Activated CD8-positive, alpha-beta T cell treated with anti-CD3 and anti-CD28 coated beads, Interleukin-2, amount 10 ng/mL, durations not matched to agents 7 days and 5 days (primary cell): Measurements from ENCODE around the gene GLRA3. TPM values are rescaled to one million over a fixed set of nuclear protein-coding genes. Genes with fewer than 3 reads are reported as not detected.
"Not testable (repeated sequence)": the region's sequence is repeated elsewhere in the genome, so short reads cannot be mapped to it uniquely, and the experiment has no call there.

ENCODE experiments used
- ATAC-seq: fragments of 150-1000 bp; cut with Tn5 transposase; one replicate; pipeline ENCODE4 v1.10.0; 2021; ENCODE audit warnings: moderate library complexity
- CTCF ChIA-PET: fragments of 350-600 bp; sonication (Branson Sonifier 250); formaldehyde crosslinking; loops from one replicate; lab custom pipeline; 2021; ENCODE audit warnings: antibody characterized with exemption; lab: Charles Lee
- POLR2A ChIA-PET: fragments of 350-600 bp; sonication (Branson Sonifier 250); formaldehyde crosslinking; loops from one replicate; lab custom pipeline; 2021; ENCODE audit warnings: antibody characterized with exemption; lab: Charles Lee
- DNase-seq: peaks from one replicate; pipeline ENCODE4 v3.0.0-alpha.2; 2020
- H3K27ac Mint-ChIP-seq: one replicate; pipeline ENCODE4 v1.8.0; 2021; ENCODE audit warnings: mild to moderate bottlenecking, mixed read lengths
- H3K27me3 Mint-ChIP-seq: one replicate; pipeline ENCODE4 v1.8.0; 2021; ENCODE audit warnings: low read depth, mixed read lengths
- H3K36me3 Mint-ChIP-seq: one replicate; pipeline ENCODE4 v1.8.0; 2021; ENCODE audit warnings: low read depth, mixed read lengths
- H3K4me1 Mint-ChIP-seq: one replicate; pipeline ENCODE4 v1.8.0; 2021; ENCODE audit warnings: low read depth, mixed read lengths
- H3K4me3 Mint-ChIP-seq: one replicate; pipeline ENCODE4 v1.8.0; 2021; ENCODE audit warnings: mild to moderate bottlenecking, mixed read lengths
- H3K9me3 Mint-ChIP-seq: one replicate; pipeline ENCODE4 v1.8.0; 2022; ENCODE audit warnings: mixed read lengths; ENCODE audit not compliant: insufficient read depth
- total RNA-seq, 2 experiments: library from RNA; stranded (reverse); gene quantifications; one replicate each; pipeline ENCODE4 v1.2.3, GENCODE V29; 2021

Gene GLRA3
- total RNA-seq, 2 experiments from 2014 or later: not detected

DNA sequence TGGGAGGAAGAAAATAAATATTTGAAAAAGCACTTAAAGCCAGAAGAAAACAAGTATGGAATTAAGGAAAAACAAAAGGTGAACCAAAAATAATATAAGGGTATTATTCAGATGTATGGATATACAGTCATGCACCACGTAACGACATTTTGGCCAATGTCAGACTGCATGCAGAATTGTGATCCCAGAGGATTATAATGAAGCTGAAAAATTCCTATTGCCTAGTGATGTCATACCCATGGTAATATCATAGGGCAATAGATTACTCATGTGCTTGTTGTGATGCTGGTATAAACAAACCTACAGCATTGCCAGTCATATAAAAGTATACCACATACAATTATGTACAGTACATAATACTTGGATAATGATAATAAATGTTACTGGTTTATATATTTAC is 20.9 kb downstream of the GLRA3 start:
- DNase-seq: no peak
- H3K4me3 Mint-ChIP-seq: no peak overlapping the region
- ChIA-PET POLR2A (no interaction called here), CTCF (no interaction called here)
- H3K9me3 Mint-ChIP-seq: no peaks in the 10 kb centered on the region
- ATAC-seq: no peak
- H3K4me1 Mint-ChIP-seq: no peaks in the 10 kb centered on the region
- no peak overlapping the region for H3K27ac Mint-ChIP-seq
- no peaks in the 10 kb centered on the region for H3K27me3 Mint-ChIP-seq
- H3K36me3 Mint-ChIP-seq: no peaks in the 10 kb centered on the region

GRCh38 chr4:174805746-174806145 is 23.3 kb downstream of the GLRA3 start:
- Mint-ChIP-seq H3K9me3 (no peaks in the 10 kb centered on the region), H3K27ac (no peak overlapping the region), H3K36me3 (no peaks in the 10 kb centered on the region), H3K4me1 (no peaks in the 10 kb centered on the region), H3K4me3 (no peak overlapping the region), H3K27me3 (no peaks in the 10 kb centered on the region)
- DNase-seq (no peak), ATAC-seq (no peak)
- ChIA-PET POLR2A (no interaction called here), CTCF (no interaction called here)

- POLR2A ChIA-PET: no interaction called here
- H3K9me3 Mint-ChIP-seq: peaks cover 5% of the 10 kb centered on the region
- no peak for ATAC-seq
Observed at GRCh38 chr4:174794543-174795094, 34.4 kb downstream of the GLRA3 start.

DNA sequence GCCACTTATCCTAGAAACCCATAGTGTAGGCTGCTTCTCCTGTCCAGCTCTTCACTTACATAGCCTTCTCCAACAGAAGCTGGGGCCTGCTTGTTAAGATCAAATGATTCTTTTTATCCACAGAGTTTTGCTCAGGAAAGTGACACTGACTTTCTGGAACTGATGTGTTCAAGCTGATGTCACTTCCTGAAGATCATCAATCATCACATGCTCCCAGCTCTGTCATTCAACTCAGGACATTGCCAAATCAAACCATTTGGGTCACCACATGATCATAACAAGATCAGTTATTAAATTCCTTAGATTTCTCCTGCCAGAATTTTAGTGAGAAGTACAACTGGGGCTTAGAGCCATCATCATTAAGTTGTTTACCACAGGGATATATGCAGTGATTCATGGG is 39.4 kb downstream of the GLRA3 start:
- ATAC-seq (no peak), DNase-seq (no peak)
- POLR2A ChIA-PET: no interaction called here
- no peaks in the 10 kb centered on the region for H3K27me3 Mint-ChIP-seq
- H3K27ac Mint-ChIP-seq: no peak overlapping the region
- CTCF ChIA-PET: no interaction called here
- H3K36me3 Mint-ChIP-seq: no peaks in the 10 kb centered on the region
- H3K4me3 Mint-ChIP-seq: no peak overlapping the region
- no peaks in the 10 kb centered on the region for H3K4me1 Mint-ChIP-seq
- peaks cover 5% of the 10 kb centered on the region for H3K9me3 Mint-ChIP-seq

More at GRCh38 chr4:174794543-174795094, 34.4 kb downstream of the GLRA3 start:
- no peak overlapping the region for H3K4me3 Mint-ChIP-seq
- H3K4me1 Mint-ChIP-seq: no peaks in the 10 kb centered on the region
- no peaks in the 10 kb centered on the region for H3K27me3 Mint-ChIP-seq
- CTCF ChIA-PET: no interaction called here
- H3K36me3 Mint-ChIP-seq: no peaks in the 10 kb centered on the region
- no peak for DNase-seq
- no peak overlapping the region for H3K27ac Mint-ChIP-seq

DNA sequence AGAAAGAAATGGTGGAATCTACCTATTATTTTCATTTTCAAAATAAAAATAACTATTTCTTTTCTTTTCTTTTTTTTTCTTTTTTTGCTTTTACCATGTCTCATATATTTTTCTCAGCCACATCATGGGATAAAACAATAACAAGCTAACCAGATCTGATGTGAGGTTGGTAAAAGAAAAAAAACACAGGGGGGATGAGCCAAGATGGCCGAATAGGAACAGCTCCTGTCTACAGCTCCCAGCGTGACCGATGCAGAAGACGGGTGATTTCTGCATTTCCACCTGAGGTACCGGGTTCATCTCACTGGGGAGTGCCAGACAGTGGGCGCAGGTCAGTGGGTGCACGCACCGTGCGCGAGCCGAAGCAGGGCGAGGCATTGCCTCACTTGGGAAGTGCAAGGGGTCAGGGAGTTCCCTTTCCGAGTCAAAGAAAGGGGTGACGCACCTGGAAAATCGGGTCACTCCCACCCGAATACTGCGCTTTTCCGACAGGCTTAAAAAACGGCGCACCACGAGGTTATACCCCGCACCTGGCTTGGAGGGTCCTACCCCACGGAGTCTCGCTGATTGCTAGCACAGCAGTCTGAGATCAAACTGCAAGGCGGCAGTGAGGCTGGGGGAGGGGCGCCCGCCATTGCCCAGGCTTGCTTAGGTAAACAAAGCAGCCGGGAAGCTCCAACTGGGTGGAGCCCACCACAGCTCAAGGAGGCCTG is 50.6 kb downstream of the GLRA3 start:
- H3K9me3 Mint-ChIP-seq, H3K27me3 Mint-ChIP-seq, H3K4me1 Mint-ChIP-seq, H3K4me3 Mint-ChIP-seq, POLR2A ChIA-PET, DNase-seq, H3K27ac Mint-ChIP-seq, ATAC-seq, CTCF ChIA-PET, H3K36me3 Mint-ChIP-seq: not testable (repeated sequence)

- H3K27ac Mint-ChIP-seq: no peak overlapping the region
- POLR2A ChIA-PET: no interaction called here
- no peaks in the 10 kb centered on the region for H3K9me3 Mint-ChIP-seq
- H3K4me3 Mint-ChIP-seq: no peak overlapping the region
- ATAC-seq: no peak
- CTCF ChIA-PET: interaction anchor here (0.6 kb wide), 1 partner anchor 1040 kb away, joined by 3 read pairs; no protein-coding TSS in a partner anchor
- no peak for DNase-seq
- no peaks in the 10 kb centered on the region for H3K4me1 Mint-ChIP-seq
- H3K36me3 Mint-ChIP-seq: no peaks in the 10 kb centered on the region
- no peaks in the 10 kb centered on the region for H3K27me3 Mint-ChIP-seq
Observed at GRCh38 chr4:174775366-174775765, 53.7 kb downstream of the GLRA3 start.

GRCh38 chr4:174764105-174764729 is 64.8 kb downstream of the GLRA3 start:
- DNase-seq (no peak), ATAC-seq (no peak)
- Mint-ChIP-seq H3K4me3 (no peak overlapping the region), H3K4me1 (no peaks in the 10 kb centered on the region), H3K36me3 (no peaks in the 10 kb centered on the region), H3K27ac (no peak overlapping the region), H3K9me3 (no peaks in the 10 kb centered on the region), H3K27me3 (no peaks in the 10 kb centered on the region)
- POLR2A ChIA-PET: no interaction called here
- CTCF ChIA-PET: interaction anchor here (1.8 kb wide), 1 partner anchor 14 kb away, joined by 5 read pairs; no protein-coding TSS in a partner anchor

- DNase-seq (no peak), ATAC-seq (no peak)
- ChIA-PET POLR2A (no interaction called here), CTCF (interaction anchor here (1.8 kb wide), 1 partner anchor 13 kb away, joined by 5 read pairs; no protein-coding TSS in a partner anchor)
- H3K27ac Mint-ChIP-seq: no peak overlapping the region
- no peaks in the 10 kb centered on the region for H3K36me3 Mint-ChIP-seq
- no peaks in the 10 kb centered on the region for H3K9me3 Mint-ChIP-seq
- H3K4me3 Mint-ChIP-seq: no peak overlapping the region
- no peaks in the 10 kb centered on the region for H3K4me1 Mint-ChIP-seq
- no peaks in the 10 kb centered on the region for H3K27me3 Mint-ChIP-seq
Observed at GRCh38 chr4:174763454-174764104, 65.5 kb downstream of the GLRA3 start.

DNA sequence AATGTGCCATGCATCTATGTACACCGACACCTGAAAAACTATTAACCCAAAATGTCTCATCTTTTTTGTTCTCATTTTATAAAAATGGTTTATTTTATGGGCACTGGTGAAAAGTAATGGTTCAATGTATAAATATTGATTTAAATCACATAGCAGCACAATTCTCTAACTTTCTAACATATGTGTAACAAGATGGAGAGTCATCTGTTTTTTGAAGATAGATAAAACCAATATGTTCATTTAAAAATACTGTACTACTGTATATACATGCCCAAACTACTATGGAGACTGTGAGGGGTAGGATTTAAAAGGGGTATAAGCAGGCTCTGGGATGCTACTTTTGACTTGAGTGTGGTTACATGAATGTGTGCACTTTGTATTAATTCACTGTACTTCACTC is 67.6 kb downstream of the GLRA3 start:
- POLR2A ChIA-PET: no interaction called here
- H3K36me3 Mint-ChIP-seq: no peaks in the 10 kb centered on the region
- no peaks in the 10 kb centered on the region for H3K27me3 Mint-ChIP-seq
- ATAC-seq (no peak), DNase-seq (no peak)
- no peak overlapping the region for H3K27ac Mint-ChIP-seq
- CTCF ChIA-PET: no interaction called here
- H3K9me3 Mint-ChIP-seq: no peaks in the 10 kb centered on the region
- no peak overlapping the region for H3K4me3 Mint-ChIP-seq
- H3K4me1 Mint-ChIP-seq: no peaks in the 10 kb centered on the region

GRCh38 chr4:174757736-174758135 is 71.3 kb downstream of the GLRA3 start:
- Mint-ChIP-seq H3K9me3 (no peaks in the 10 kb centered on the region), H3K27ac (no peak overlapping the region), H3K4me1 (no peaks in the 10 kb centered on the region), H3K36me3 (no peaks in the 10 kb centered on the region), H3K27me3 (no peaks in the 10 kb centered on the region), H3K4me3 (no peak overlapping the region)
- POLR2A ChIA-PET: no interaction called here
- CTCF ChIA-PET: no interaction called here
- ATAC-seq: no peak
- no peak for DNase-seq

DNA sequence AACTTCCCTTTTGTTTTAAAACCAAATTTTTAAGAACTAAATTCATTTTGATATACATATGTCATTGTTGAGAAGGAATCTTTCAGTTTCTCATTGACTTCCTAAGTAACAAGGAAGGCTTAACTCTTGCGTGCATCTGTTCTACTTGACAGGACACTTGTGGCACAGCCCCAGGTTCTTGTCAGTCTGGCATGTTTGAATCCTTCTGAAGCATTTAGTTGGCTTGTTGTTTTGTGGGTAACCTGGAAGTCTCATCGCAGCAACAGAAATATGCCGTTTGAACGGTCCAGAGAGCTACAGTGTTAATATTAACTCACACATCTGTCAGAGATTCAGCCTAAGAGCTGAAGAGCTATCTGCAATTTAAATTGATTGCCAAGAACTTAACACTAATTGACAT is 76.0 kb downstream of the GLRA3 start:
- Mint-ChIP-seq H3K9me3 (no peaks in the 10 kb centered on the region), H3K27me3 (no peaks in the 10 kb centered on the region), H3K27ac (no peak overlapping the region), H3K4me1 (no peaks in the 10 kb centered on the region), H3K4me3 (no peak overlapping the region), H3K36me3 (no peaks in the 10 kb centered on the region)
- DNase-seq (no peak), ATAC-seq (no peak)
- CTCF ChIA-PET: no interaction called here
- POLR2A ChIA-PET: no interaction called here

DNA sequence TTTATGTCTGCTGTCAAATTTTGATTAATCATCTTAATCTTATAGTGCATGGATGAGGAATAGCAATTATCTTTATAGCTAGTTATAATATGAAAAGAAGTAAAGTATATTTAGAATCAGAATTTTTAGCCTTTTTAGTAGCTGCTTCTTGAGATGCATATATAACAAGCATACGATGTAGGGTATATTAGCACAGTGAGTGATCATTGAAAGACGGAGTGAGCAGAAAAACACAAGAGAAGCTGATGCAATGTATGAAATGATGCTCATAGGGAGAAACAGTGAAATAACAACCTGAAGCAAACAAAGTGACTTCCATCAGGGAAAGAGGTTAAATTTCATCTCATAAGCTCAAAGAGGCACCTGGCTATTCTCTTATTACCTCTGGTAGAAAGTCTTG is 77.0 kb downstream of the GLRA3 start:
- Mint-ChIP-seq H3K9me3 (no peaks in the 10 kb centered on the region), H3K27ac (no peak overlapping the region), H3K4me3 (no peak overlapping the region), H3K36me3 (no peaks in the 10 kb centered on the region), H3K4me1 (no peaks in the 10 kb centered on the region), H3K27me3 (no peaks in the 10 kb centered on the region)
- DNase-seq: no peak
- ChIA-PET POLR2A (no interaction called here), CTCF (no interaction called here)
- no peak for ATAC-seq
